Measurements from ENCODE around the gene PCBP3.
"Not testable (repeated sequence)": the region's sequence is repeated elsewhere in the genome, so short reads cannot be mapped to it uniquely, and the experiment has no call there.

PCBP3 gene

GRCh38 chr21:45831991-45832740, 188.6 kb downstream of the PCBP3 start:
- DNase-seq: no peak

GRCh38 chr21:45832741-45833235, 189.3 kb downstream of the PCBP3 start:
- not testable (repeated sequence) for DNase-seq

GRCh38 chr21:45833414-45833813, 189.9 kb downstream of the PCBP3 start:
- no peak for DNase-seq

GRCh38 chr21:45834026-45834715, 190.6 kb downstream of the PCBP3 start:
- no peak for DNase-seq

GRCh38 chr21:45834821-45835293, 191.3 kb downstream of the PCBP3 start:
- no peak for DNase-seq

- DNase-seq: no peak
Measured at GRCh38 chr21:45835301-45836267, 192.1 kb downstream of the PCBP3 start.

- no peak for DNase-seq
Measured at GRCh38 chr21:45836268-45836655, 192.7 kb downstream of the PCBP3 start.

GRCh38 chr21:45836694-45837670, 193.5 kb downstream of the PCBP3 start:
- no peak for DNase-seq

GRCh38 chr21:45837936-45838335, 194.4 kb downstream of the PCBP3 start:
- DNase-seq: no peak

- DNase-seq: no peak
Measured at GRCh38 chr21:45838634-45839033, 195.1 kb downstream of the PCBP3 start.

GRCh38 chr21:45839274-45839673, 195.7 kb downstream of the PCBP3 start:
- no peak for DNase-seq

- no peak for DNase-seq
Measured at GRCh38 chr21:45841033-45841432, 197.5 kb downstream of the PCBP3 start.

- no peak for DNase-seq
Measured at GRCh38 chr21:45843426-45843825, 199.9 kb downstream of the PCBP3 start.

- DNase-seq: no peak
Measured at GRCh38 chr21:45844181-45844580, 200.7 kb downstream of the PCBP3 start.

- no peak for DNase-seq
Measured at GRCh38 chr21:45845063-45845769, 201.7 kb downstream of the PCBP3 start.

- DNase-seq: no peak
Measured at GRCh38 chr21:45845770-45846090, 202.2 kb downstream of the PCBP3 start.

- DNase-seq: no peak
Measured at GRCh38 chr21:45846373-45847160, 203.0 kb downstream of the PCBP3 start.

GRCh38 chr21:45847870-45848269, 204.3 kb downstream of the PCBP3 start:
- no peak for DNase-seq

GRCh38 chr21:45848331-45848730, 204.8 kb downstream of the PCBP3 start:
- no peak for DNase-seq

GRCh38 chr21:45848805-45849204, 205.3 kb downstream of the PCBP3 start:
- DNase-seq: no peak
